NCI-H128 (cell line): ENCODE results near the gene PTPDC1.
"Not testable (repeated sequence)": the region's sequence is repeated elsewhere in the genome, so short reads cannot be mapped to it uniquely, and the experiment has no call there.

Experiments
- DNase-seq: peaks from one replicate; lab custom pipeline; 2025; ENCODE audit not compliant: unreplicated experiment; lab: John Stamatoyannopoulos, UW

PTPDC1 gene

DNA sequence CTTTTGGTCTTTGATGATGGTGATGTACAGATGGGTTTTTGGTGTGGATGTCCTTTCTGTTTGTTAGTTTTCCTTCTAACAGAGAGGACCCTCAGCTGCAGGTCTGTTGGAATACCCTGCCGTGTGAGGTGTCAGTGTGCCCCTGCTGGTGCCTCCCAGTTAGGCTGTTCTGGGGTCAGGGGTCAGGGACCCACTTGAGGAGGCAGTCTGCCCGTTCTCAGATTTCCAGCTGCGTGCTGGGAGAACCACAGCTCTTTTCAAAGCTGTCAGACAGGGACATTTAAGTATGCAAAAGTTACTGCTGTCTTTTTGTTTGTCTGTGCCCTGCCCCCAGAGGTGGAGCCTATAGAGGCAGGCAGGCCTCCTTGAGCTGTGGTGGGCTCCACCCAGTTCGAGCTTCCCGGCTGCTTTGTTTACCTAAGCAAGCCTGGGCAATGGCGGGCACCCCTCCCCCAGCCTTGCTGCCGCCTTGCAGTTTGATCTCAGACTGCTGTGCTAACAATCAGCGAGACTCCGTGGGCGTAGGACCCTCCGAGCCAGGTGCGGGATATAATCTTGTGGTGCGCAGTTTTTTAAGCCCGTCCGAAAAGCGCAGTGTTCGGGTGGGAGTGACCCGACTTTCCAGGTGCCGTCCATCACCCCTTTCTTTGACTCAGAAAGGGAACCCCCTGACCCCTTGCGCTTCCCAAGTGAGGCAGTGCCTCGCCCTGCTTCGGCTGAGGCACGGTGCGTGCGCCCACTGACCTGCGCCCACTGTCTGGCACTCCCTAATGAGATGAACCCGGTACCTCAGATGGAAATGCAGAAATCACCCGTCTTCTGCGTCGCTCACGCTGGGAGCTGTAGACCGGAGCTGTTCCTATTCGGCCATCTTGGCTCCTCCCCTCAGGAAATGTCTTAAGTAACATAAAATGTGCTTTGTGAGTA lies 10.2 kb downstream of the PTPDC1 start:
- not testable (repeated sequence) for DNase-seq

- DNase-seq = no peak
Observed at GRCh38 chr9:94096819-94097577, 12.7 kb downstream of the PTPDC1 start.

GRCh38 chr9:94097788-94098414 lies 13.6 kb downstream of the PTPDC1 start:
- DNase-seq = no peak

DNA sequence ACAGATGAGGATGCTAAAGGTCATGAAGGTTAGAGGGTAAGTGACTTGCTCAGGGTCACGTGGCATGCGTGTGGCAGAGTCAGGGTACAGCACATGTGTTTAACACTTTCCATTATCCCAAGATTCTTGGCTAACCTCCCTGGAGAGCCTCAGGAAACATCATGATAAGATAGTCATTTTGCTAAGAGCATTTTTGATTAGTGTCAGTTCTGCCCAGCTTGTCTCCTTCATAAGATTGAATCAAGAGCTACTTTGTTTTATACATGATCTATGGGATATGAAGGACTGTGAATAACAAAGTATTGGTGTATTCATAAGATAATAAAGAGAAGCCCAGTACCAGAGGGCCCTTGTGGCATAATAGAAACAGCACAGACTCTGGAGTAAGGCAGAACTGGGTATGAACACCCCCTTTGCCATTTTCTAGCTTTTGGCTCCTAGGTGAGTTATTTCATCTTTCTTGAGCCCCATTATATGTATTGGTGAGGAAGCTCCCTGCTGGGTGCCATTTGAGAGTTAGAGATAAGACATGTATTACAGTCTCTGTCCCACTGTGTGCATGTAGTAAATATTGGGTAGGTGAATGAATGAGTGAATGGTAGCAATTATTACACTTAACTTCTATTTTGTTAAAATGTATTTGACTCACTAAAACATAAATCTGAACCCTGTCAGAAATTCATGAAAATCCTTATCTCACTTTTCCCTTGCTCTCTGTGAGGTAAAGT lies 16.1 kb downstream of the PTPDC1 start:
- DNase-seq = no peak

DNA sequence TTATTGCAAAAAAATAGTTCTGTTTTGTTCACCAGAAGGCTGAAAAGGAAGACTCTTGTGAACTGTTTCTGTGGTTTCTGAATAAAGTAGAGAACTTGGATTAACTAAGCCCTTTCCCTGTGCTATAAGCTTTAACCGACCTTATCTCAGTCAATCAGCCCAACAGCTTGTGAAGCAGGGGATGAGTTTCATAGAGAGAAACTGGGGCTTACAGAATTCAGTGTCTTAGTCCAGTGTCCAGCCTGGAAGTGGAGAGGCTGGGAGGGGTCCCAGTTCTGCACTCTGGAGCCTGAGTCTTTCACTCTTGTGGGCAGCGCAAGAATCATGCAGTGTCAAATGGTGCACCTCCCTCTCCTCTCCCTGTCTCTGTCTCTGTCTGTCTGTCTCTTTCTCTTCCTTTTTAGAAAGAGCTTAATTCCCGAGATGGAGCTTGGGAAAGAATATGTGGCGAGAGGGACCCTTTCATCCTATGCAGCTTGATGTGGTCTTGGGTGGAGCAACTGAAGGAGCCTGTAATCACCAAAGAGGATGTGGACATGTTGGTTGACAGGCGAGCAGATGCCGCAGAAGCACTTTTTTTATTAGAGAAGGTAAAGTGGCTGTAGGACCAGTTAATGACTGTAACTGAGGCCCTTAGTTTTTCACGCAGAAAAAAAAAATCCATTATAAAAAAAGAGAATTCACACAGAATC lies 17.0 kb downstream of the PTPDC1 start:
- no peak for DNase-seq

DNA sequence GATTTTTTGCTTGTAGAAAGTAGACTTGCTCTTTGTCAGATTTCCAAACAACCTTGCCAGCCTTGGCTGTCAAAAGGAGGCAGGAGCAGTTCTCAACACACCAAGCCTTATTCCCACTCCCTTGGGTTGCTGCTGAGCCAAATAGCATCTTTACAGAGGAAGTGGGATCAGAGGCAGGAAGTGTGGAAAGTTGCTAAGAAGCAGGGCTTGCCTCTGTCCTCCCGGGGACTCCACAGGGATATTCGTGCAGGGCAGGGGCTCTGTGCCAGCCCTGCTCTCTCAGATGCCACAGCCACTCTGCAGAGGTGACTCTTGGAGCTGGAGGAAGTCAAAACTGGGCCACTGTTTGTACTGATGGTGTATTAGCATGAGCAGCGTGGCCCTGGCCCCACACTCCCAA lies 24.3 kb downstream of the PTPDC1 start:
- DNase-seq = no peak

- DNase-seq = no peak
Observed at GRCh38 chr9:94110821-94111252, 26.6 kb downstream of the PTPDC1 start.

DNA sequence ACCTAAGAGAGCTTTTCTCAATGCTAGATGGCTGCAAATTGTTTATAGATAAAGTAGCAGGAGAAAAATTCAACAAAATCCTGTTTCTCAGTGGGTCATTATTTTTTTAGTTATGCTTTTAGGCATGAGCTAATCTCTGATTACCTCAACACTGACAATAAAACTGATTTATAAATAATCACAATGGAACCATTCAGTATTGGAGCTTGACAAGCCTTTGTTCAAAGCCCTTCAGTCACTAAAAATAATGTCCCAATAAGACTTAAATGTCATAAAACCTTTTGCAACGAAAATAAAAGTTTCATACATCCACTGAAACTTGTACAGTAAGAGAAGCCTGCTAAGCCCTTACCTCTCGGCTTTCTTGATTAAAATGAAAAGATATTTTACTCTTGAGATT lies 27.2 kb downstream of the PTPDC1 start:
- DNase-seq = no peak

- no peak for DNase-seq
Observed at GRCh38 chr9:94112716-94113465, 28.6 kb downstream of the PTPDC1 start.

DNA sequence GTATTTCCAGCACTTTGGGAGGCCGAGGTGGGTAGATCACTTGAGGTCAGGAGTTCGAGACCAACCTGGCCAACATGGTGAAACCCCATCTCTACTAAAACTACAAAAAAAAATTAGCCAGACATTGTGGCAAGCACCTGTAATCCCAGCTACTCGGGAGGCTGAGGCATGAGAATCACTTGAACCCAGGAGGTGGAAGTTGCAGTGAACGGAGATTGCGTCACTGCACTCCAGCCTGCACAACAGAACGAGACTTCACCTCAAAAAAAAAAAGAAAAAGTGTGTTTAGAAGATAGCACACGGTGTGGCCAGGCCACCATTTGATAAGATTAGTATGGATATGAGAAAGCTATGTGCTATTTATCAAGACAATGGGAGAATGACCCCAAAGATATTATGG lies 35.8 kb downstream of the PTPDC1 start:
- DNase-seq = not testable (repeated sequence)

GRCh38 chr9:94120854-94121376 lies 36.7 kb downstream of the PTPDC1 start:
- no peak for DNase-seq

- no peak for DNase-seq
Observed at GRCh38 chr9:94126844-94127243, 42.6 kb downstream of the PTPDC1 start.

- DNase-seq = no peak
Observed at GRCh38 chr9:94127806-94128205, 43.5 kb downstream of the PTPDC1 start.

DNA sequence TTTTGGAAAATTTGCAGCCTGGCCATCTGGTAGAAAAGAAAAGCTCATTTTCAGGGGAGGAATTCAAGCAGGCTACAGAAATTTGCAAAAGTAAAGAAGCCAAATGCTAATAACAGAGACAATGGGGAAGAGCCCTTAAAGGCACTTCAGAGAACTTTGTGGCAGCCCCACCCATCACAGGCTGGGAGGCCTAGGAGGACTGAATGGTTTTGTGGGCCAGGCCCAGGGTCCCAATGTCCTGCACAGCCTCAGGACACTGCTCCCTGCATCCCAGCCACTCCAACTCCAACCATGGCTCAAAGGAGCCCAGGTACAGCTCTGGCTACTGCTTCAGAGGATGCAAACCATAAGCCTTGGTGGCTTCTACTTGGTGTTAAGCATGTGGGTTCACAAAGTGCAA lies 44.3 kb downstream of the PTPDC1 start:
- no peak for DNase-seq

DNA sequence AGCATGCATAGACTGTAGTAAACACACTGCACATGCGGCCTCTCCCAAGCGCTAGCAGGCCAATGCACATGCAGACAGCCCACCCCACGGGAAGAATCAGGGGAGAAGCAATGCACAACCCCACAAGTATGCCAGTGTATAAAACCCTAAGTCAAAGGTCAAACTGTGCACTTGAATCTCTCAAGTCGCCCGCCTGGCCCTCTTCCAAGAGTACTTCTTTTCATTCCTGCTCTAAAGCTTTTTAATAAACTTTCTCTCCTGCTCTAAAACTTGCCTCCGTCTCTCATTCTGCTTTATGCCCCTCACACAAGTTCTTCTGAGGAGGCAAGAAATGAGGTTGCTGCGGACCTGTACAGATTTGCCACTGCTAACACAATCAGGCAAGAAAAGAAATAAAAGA lies 50.4 kb downstream of the PTPDC1 start:
- DNase-seq = no peak

DNA sequence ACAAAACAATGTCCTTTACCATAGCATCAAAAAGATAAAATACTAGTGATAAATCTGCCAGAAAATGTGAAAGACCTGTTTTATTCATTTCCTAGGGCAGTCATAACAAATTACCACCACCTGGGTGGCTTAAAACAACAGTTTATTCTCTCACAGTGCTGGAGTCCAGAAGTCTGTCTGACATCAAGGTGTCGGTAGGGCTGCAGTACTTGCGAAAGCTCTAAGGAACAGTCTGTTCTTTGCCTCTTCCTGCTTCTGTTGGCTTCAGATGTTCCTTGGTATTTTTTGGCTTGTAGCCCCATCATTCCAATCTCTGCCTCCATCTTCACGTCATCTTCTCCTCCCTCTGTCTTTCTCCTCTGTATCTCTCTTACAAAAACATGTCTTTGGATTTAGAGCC lies 51.0 kb downstream of the PTPDC1 start:
- no peak for DNase-seq

DNA sequence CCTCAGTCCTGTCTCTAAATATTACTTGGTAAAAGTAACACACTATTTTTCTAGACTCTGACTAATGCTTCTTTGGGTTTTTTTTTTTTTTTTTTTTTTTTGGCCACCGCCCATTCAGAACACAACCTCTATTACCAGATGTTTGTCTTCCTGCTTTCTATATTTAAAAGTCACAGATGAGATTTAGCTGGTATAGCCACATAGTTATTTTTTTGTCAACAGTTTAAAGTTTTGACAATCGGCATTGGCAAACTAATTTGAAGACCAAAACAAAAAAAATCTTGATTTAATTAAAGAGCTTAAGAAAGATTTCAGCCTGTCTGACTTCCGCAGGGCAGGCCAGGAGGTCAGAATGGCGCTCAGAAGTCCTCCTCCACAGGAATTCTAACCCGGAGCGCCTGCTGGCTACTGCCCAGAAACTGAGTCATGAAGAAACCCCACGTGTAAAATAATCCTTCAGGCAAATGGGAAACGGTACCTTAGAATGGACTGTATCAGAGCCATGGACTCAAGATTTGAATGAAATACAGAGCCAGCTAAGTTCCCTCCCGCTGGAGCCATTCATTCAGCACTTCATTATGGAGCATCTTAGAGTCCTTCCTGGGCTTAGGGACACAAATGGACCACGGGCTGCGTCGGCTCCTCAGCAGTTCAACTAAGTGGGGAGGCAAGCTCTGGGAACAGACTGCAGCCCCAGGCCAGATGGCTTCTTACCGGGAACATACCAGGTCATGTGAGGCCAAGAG lies 55.6 kb downstream of the PTPDC1 start:
- DNase-seq = no peak

- DNase-seq = no peak
Observed at GRCh38 chr9:94140418-94140780, 56.1 kb downstream of the PTPDC1 start.
